Glomerular endothelial cell (primary cell): ENCODE measurements around the gene IST1. TPM values are rescaled to one million over a fixed set of nuclear protein-coding genes. Genes with fewer than 3 reads are reported as not detected.
A peak's percentile ranks its signal among the peaks of the same experiment; 100 is the strongest.
"Not testable (repeated sequence)": the region's sequence is repeated elsewhere in the genome, so short reads cannot be mapped to it uniquely, and the experiment has no call there.

Source experiments
- DNase-seq: peaks from one replicate; pipeline ENCODE4 v3.0.0-alpha.2; 2011; ENCODE audit warnings: low read depth, low spot score; ENCODE audit errors: extremely low read depth
- total RNA-seq: library from RNA; depleted of rRNA; stranded (reverse); fragments of >200 nt; gene quantifications from 2 replicates; pipeline ENCODE4 v1.2.3, GENCODE V29; 2015

Gene IST1
- total RNA-seq, 1 donor from 2014 or later, result 192 TPM

DNA sequence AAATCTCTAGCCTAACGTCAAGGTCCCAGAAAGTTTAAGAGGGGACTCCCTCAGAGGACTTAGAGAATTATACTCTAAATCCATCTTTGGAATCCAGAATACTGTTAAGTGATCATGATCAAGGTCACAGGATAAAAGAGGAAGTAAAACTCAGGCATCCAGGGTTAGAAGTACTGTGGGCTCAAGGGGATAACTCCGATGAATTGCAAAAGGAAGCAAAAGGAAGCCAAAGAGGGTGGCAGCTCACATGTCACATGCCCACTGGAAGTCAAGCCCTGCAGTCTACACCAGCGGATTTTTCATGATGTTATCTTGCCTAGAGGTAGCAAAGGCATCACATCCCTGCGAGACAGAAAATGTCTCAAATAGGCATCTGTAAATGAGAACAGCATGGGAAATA lies 15.2 kb upstream of the IST1 start:
- no peak for DNase-seq

DNA sequence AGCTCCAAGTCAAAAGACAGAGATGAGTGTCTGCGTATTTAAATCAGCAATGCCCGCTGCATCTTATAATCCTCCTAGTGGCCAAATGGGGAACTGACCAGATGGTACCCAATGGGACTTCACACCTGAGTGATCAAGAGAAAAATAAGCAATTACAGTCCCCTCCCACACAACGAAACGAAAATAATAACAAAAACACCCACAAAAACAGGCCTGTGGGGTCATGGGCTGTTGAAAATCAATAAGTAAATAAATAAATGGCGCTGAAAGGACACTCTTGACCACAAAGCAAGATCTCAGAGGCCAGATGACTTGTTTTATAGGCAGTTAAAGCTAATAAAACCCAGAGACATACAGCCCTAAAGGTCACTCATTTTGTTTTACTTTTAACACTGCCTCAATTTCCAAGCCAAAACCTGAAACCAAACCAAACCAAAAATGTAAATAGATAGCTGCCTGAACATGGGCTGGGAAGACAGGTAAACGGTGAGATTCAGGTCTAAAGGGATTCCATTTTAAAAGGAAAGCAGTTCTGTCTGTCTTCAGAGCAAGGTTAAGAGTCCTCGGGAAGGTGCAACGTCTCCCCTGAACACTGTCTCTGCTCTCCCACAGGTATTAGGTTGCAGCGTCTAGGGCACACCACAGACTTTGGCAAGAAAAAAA lies 12.7 kb upstream of the IST1 start:
- DNase-seq, result peak; percentile 65

DNA sequence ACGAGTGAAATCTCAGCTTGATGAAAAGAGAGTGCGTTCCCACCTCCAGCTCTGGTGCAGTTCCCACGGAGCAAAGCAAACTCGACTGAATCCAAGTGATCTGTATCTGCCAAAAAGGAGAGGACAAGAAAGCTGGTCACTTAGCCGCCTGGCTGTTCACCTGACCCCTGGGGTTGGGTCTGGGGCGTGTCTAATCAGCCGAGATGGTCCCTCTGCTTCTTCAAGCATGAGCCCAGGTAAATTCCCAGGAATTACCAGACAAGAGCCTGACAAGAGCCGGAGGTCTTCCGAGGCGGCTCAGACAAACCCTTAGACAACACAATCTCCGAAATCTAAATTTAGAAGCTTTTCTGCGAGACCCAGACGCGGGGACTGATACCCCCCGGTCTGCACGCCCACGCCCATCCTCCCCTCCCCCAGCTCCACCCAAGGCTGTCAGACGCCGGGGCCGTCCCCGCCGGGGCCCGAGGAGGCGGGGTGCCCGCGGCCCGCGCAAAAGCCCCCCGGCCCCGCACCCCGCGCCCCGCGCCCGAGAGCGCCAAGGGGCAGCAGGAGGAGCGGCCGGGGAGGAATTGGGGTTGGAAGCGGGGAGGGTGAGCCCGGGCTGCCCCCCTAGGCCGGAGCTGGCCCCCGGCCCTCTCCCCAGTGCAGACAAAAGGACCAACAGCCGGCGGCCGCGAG lies 12.0 kb upstream of the IST1 start:
- no peak for DNase-seq

DNA sequence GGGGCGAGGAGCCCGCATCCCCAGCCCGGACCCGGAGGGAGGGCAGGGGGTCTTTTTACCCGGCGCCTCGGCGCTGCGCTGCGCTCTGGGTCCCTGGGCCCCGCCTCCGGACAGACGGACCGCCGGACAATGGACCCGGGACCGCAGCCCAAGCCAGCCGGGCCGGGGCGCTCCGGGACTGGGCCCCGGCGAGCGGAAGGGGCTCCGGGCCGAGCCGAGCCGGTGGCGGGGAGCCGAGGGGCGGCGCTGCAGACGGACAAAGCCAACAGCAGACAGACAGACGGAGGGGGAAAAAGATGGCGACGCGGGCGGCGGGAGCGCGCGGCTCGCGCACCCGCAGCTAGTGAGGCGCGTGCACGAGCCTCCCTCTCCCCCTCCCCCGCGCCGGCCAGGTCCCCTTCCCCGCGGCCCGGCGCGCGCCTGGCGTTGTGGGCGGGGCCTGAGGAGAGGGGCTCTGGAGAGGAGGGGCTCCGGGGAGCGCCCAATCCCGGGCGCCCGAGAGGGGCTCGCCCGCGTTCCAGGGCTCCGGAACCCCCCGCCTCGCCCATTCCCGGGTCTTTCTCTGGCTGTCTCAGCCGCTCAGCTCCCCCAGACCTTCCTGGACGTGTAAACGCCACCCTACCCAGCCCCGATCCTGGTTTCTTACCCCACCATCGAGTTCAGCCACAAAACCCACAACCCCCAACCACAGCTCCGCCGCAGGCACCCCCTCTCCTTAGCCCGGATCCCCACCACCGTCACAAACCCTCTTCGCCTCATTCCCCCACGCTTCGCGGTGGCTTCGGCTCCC lies 11.3 kb upstream of the IST1 start, which contains the start of gene ZNF821:
Gene ZNF821, minus strand, starts transcription at position 334 of the 790 bp plus-strand sequence. CDS start 4,236 bp downstream, outside the sequence.
- no peak for DNase-seq

DNA sequence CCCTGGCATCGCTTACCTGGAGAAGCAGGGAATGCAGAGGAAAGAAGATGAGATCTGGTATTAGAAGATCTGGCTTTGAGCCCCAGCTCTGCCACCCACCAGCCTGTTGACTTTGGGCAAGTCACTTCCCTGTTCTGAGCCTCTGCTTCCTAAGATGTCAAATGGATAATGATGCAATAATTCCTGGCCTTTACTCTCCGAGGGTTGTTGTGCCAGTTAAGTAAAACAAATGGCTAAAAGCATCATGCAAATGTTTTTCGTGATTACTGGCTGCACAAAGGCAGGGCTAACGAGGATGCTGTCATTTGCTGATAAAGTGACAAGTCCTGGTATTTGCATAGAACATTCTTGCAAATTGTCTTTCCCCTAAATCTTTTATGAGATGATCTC lies 10.1 kb upstream of the IST1 start:
- DNase-seq, result no peak

DNA sequence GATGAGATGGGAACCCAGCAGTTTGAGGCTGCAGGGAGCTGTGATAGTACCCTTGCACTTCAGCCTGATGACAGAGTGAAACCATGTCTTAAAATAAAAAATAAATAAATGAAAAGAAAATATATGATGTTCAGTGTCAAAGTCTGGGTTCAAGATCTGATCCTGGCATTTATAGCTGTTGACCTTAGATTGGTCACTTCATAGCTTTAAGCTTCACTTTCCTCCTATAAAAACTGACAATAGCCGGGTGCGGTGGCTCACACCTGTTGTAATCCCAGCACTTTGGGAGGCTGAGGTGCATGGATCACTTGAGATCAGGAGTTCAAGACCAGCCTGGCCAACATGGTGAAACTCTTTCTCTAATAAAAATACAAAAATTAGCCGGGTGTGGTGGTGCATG lies 6.2 kb upstream of the IST1 start:
- DNase-seq, result no peak

DNA sequence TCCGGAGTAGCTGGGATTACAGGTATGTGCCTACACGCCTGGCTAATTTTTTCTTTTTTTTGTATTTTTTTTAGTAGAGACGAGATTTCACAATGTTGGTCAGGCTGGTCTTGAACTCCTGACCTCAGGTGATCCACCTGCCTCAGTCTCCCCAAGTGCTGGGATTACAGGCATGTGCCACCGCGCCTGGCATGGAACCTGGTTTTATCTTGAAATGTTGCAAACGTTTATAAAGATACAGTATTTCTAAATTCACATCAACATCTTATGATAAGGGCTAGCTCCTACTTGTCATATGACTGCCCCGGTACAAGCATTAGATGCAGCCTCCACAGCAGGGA lies 1.5 kb upstream of the IST1 start:
- no peak for DNase-seq

DNA sequence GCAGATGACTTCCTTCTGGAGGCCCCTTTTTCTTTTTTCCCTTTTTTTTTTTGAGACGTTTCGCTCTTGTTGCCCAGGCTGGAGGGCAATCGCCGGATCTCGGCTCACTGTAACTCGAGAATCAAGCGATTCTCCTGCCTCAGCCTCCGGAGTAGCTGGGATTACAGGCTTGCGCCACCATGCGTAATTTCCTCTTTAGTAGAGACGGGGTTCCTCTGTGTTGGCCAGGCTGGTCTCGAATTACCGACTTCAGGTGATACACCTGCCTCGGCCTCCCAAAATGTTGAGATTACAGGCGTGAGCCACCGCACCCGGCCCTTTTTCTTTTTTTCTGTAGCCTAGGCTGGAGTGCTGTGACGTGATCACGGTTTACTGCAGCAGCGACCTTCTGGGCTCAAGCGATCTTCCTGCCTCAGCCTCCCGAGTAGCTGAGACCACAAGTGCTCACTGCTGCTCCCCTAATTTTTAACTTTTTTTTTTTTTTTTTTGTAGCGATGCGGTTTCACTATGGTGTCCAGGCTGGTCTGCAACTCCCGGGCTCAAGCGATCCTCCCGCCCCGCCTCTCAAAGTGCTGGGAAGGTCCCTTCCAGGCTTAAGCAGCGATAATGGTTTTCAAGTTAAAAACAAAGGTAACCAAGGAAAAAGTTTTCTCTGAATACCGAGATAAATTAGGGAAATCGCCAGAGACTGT lies 956 bp upstream of the IST1 start:
- no peak for DNase-seq

DNA sequence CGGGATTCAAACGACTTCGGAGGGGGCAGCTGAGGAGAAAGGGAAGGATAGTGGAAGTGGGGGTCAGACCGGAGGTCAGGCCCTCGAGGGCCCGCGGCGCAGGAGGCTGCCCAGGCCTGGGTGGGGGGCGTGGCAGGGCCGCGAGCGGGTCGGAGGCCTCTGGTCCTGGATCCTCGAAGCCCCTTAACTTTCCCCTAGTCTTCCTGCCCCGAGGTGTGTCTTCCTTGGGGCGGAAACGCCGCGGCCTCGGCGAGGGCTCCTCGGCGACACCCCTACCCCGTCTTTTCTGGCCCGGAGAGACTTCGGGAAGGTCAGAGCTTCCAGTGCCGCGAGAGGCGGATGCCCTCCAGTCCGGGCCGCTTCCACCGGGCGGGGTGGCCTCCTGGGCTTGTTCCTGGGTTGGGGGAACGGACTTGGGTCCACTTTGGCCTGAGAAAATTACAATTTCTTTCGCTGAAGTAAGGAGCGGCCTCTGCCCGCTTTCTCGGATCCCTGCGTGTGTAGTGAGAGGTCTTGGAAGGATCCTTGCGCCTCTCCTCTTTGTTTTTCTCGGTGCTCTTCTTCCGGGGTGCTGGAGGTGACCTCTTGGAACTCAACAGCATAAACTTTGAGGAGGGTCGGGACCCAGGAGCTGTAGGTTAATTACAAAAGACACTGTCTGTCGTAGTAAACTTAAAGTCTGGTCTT lies 491 bp downstream of the IST1 start:
- no peak for DNase-seq

DNA sequence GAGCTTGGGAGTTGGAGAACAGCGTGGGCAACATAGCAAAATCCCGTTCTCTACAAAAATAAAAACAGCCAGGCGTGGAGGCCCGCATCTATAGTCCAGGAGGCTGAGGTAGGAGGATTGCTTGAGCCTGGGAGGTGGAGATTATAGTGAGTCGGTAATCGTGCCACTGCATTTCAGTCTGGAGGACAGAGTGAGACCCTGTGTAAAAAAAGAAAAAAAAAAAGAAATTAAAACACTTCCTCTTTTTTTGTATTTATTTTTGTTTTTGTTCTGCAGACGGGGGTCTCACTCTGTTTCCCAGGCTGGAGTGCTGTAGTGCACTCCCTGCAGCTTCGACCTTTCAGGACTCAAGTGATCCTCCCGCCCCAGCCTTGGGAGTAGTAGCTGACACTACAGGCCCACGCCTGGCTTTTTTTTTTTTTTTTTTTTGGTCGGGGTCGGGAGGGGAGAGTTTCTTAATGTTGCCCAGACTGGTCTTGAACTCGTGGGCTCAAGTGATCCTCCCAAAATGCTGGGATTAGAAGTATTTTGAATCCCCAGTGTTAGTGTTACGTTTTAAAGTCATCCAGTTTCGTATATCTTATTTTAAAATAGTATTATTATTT lies 1.5 kb downstream of the IST1 start:
- DNase-seq, result no peak

DNA sequence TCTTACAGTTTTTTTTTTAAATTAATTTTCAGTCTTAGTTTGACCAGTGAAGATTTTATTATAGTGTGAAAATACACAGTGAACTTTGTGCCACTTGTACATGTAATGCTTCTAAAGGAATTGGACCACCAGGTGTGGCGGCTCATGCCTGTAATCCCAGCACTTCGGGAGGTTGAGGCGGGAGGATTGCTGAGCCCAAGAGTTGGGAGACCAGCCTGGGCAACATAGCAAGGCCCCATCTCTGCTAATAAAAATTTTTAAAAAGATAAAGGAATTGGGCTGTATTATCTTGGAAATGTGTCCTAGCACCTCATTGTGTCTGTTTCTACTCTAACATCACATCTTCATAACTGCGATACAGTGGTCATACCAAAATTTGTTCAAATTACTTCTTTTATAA lies 3.8 kb downstream of the IST1 start:
- DNase-seq, result no peak

DNA sequence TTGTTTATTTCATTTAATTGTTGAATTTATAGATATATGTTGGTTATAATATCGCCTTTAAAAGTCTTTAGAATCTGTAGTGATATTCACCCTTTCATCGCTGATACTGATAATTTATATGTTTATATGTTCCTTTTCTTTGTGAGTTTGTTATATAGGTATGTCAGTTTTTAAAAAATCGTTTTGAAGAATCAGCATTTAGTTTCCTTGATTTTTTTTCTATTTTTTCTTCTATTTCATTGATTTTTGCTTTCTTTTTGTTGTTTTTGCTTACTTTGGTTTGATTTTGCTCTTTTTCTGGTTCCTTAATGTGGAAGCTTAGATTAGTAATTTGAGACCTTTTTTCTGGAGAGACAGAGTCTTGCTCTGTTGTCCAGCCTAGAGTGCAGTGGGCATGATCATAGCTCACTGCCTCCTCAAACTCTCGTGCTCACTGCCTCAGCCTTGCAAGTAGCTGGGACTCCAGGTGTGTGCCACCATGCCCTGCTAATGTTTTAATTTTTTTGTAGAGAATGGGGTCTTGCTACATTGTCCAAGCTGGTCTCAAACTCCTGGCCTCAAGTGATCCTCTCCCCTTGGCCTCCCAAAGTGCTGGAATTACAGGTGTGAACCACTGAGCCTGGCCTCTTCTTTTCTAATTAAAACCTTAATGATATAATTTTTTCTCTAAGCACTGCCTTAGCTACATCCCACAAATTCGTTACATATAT lies 7.5 kb downstream of the IST1 start:
- no peak for DNase-seq

DNA sequence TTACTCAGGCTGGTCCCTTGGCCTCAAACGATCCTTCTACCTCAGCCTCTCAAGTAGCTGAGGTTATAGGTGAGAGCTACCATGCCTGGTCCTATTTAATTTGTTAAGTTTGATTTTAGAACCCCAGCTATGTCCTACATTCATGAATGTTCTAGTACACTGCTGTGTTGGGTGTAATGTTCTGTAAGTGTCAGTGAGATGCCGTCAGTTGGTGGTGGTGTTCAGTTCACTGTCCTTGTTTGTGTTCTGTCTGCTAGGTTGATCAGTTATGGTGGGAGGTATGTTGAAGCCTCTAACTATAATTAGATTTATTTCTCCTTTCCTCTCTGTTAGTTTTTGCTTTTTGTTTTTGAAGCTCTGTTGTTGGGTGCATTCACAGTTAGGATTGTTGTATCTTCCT lies 8.3 kb downstream of the IST1 start:
- DNase-seq, result no peak

DNA sequence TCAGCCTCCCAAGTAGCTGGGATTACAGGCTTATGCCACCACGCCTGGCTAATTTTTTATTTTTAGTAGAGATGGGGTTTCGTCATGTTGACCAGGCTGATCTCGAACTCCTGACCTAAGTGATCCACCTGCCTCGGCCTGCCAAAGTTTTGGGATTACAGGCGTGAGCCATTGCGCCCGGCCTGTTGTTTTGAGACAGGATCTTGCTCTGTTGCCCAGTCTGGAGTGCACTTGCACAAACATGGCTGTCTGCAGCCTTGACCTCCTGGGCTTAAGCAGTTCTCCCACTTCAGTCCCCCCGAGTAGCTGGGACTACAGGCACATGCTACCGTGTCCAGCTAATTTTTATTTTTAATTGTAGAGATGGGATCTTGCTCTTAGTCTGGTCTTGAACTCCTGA lies 8.9 kb downstream of the IST1 start:
- DNase-seq, result no peak

DNA sequence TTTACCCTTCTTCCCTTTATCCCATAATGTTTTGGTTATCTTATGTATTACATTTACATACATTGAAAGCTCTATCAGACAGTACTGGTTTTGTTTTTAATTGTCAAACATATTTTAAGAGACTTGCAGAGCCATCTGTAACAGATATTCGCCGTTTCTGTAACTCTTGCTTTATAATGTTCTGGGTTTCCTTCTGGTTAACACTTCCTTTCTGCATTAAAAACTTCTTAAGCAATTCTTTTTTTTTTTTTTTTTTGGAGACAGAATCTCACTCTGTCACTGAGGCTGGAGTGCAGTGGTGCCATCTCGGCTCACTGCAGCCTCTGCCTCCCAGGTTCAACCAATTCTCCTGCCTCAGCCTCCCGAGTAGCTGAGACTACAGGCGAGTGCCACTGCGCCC lies 10.4 kb downstream of the IST1 start:
- not testable (repeated sequence) for DNase-seq

DNA sequence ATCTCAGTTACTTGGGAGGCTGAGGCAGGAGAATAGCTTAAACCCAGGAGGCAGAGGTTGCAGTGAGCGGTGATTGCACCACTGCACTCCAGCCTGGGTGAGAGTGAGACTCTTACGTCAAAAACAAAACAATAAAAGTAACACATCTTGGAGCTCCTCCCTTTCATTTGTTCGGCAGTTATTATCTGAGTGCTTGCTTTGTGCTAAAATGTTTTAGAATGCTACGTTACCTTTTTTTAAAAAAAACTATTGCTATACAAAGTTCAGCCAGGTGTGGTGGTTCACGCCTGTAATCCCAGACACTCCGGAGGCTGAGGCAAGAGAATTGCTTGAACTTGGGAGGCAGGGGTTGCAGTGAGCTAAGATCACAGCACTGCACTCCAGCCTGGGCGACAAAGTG lies 15.8 kb downstream of the IST1 start:
- DNase-seq, result no peak

DNA sequence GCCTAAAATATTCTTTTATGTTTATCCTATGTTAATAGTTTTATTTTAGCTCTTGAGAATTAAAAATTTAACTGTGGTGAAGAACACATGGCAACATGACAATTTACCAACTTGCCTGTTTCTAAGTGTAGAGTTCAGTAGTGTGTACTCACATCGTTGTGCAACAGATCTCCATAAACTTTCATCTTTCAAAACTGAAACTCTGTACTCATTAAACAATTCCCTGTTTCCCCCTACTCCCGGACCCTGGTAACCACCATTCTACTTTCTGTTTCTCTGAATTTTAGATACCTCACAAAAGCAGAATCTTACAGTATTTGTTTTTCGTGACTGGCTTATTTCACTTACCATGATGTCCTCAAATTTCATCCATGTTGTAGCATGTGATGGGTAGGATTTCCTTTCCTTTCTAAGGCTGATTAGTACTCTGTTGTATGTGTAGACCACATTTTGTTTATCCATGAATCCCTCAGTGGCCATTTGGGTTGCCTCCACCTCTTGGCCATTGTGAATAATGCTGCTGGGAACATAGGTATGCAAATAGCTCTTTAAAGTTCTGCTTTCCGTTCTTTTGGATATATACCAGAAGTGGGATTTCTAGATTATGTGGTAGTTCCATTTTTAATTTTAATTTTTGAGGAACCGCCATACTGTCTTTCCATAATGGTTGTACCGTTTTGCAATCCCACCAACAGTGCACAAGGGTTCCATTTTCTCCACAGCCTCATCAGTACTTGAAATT lies 17.4 kb downstream of the IST1 start:
- DNase-seq, result no peak

DNA sequence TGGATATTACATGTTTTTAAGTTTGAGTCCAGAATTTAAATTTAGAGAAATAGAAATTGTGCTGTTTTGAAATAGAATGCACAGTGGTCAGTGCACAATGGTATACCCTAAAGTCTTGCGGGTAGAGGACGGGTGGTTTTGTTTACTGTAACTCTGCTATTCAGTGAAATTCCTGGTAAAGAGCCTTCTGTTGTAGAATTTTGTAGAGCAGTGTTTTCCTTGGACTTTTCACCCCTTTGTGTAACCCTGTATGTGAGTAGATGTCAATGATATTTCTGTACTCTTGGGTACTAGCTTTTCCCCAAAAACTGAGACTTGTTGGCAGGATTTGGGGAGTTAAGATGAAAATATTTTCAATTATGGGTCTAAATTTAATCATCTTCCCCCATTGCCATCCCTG lies 19.5 kb downstream of the IST1 start:
- no peak for DNase-seq

DNA sequence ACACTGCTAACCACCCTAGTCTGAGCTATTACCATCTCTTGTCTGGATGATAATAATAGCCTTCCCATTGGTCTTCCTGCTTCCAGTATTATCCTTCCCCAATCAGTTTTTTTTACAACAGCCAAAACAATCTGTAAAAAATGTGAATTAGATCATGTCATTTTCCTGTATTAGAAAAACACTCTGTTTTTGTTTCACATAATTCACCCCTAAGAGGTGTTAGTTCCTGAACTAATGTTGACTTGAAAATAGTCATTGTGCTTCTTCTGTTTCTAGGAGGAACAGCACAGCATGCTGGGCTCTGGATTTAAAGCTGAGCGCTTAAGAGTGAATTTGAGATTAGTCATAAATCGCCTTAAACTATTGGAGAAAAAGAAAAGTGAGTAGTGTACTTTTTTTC lies 20.0 kb downstream of the IST1 start:
- no peak for DNase-seq
